NT2/D1 (cell line): Measurements from ENCODE around the gene USP44.

Experiments used
- YY1 ChIP-seq: IDR thresholded peaks from 2 replicates; pipeline ENCODE4 v1.6.1; 2011; ENCODE audit not compliant: insufficient read length, insufficient read depth
- ZNF274 ChIP-seq: IDR thresholded peaks from 2 replicates; pipeline ENCODE4 v1.6.1; 2011; ENCODE audit warnings: mild to moderate bottlenecking, low read depth, low read length

- no peak for TF ChIP-seq ZNF274
- no peak for TF ChIP-seq YY1
These were observed 49.3 kb upstream of the USP44 start for GRCh38 chr12:95600567-95600966.
